Glutamatergic neuron (in vitro differentiated cells): ENCODE data around the gene ITPKB. TPM values are rescaled to one million over a fixed set of nuclear protein-coding genes. Genes with fewer than 3 reads are reported as not detected.
"Not testable (repeated sequence)": the region's sequence is repeated elsewhere in the genome, so short reads cannot be mapped to it uniquely, and the experiment has no call there.

Source experiments
- DNase-seq: peaks from one replicate; pipeline ENCODE4 v3.0.0; 2022
- H3K27ac Mint-ChIP-seq: one replicate; pipeline ENCODE4 v1.8.0; 2020; ENCODE audit warnings: mild to moderate bottlenecking, mixed read lengths, inconsistent platforms; ENCODE audit not compliant: unreplicated experiment
- H3K27me3 Mint-ChIP-seq: one replicate; pipeline ENCODE4 v1.8.0; 2020; ENCODE audit warnings: mild to moderate bottlenecking, moderate library complexity, mixed read lengths, inconsistent platforms; ENCODE audit not compliant: unreplicated experiment
- H3K36me3 Mint-ChIP-seq: one replicate; pipeline ENCODE4 v1.8.0; 2020; ENCODE audit warnings: mild to moderate bottlenecking, mixed read lengths, inconsistent platforms; ENCODE audit not compliant: unreplicated experiment
- H3K4me1 Mint-ChIP-seq: one replicate; pipeline ENCODE4 v1.8.0; 2020; ENCODE audit warnings: mild to moderate bottlenecking, low read depth, mixed read lengths, inconsistent platforms; ENCODE audit not compliant: unreplicated experiment
- H3K4me3 Mint-ChIP-seq: one replicate; pipeline ENCODE4 v1.8.0; 2020; ENCODE audit warnings: mild to moderate bottlenecking, mixed read lengths, inconsistent platforms; ENCODE audit not compliant: unreplicated experiment
- H3K9me3 Mint-ChIP-seq: one replicate; pipeline ENCODE4 v1.8.0; 2020; ENCODE audit warnings: mild to moderate bottlenecking, moderate library complexity, mixed read lengths, inconsistent platforms; ENCODE audit not compliant: unreplicated experiment
- total RNA-seq: library from RNA; stranded (reverse); fragmentation: NEBNext Ultra II Directional; extraction: Animal tissue kit (Norgen Biotek cat#: 25700); gene quantifications from one replicate; pipeline ENCODE4 v1.2.1, GENCODE V29; 2021; ENCODE audit not compliant: unreplicated experiment
- TF ChIP-seq, protein P1 (sequence below): fragments of 200-600 bp; sonication (generic); IDR thresholded peaks from one replicate; pipeline ENCODE4 v1.5.0; 2021; ENCODE audit not compliant: partially characterized antibody, unreplicated experiment

ITPKB gene
- total RNA-seq, 1 donor from 2014 or later = 0.34 TPM

DNA sequence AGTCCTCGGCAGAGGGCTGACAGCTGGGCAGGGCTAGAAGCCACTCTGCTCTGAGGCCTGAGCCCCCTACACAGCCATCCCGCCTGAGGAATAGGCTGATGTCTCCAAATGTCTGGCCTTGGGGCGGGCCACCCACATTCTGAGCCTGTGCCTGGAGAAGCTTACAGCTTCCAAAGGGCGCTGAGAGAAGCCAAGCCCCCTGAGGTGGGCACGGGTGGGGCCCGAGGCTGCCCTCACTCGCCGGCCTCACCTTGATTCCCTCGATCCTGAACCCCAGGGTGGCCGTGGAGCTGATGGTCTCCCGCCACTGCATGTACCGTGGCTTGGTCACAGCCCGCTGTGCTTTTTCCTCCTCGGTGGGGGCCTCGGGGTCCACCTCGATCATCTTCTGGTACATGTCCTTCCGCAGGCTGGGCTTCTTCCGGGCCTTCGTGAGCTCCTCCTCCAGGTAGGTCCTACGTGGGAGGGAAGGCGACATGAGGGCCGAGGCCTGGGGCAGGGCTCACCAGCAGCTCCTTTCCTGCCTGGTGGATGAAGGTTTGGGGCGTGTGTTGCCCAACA is 97.3 kb downstream of the ITPKB start:
- H3K4me3 Mint-ChIP-seq = no peak overlapping the region
- H3K9me3 Mint-ChIP-seq = peaks cover 4% of the 10 kb centered on the region

DNA sequence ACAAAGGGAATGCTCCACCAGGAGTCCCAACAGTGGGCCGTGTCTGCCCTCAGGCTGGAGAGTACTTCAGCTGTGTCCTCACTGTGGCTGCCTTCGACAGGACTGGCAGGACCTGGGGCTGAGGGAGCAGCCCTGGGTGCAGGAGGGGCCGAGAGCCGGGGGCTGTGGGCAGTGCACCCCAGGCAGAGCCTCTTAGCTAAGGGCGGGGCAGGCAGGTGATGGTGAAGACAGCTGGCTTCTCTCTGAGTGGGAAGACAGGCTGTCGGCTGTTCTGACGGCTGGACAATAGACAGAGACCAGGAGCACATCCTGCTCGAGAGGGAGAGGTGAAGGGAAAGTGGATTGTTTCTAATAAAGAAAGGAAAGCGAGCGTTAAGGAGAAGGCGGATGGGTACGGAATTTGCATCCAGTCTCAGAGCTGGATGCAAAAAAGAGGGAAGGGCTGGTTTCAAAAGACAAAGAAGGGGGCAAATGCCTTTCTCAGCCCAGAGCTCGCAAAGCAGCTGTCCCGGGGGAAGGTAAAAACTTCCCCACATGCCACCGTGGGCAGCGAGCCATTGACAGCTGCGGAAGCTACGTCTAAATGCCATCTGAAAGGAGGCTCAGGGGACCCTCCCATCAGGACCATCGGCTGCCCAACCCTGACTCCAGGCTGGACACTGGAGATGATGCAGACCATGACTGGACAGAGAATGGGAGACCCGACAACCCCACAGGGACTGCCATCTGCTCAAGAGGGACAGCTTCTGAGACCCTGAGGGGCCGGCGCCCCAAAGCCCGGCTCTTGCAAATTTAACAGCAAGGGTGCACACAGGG is 98.6 kb downstream of the ITPKB start:
- Mint-ChIP-seq H3K36me3 (no peaks in the 10 kb centered on the region), H3K27me3 (peaks cover 5% of the 10 kb centered on the region), H3K9me3 (peaks cover 3% of the 10 kb centered on the region), H3K4me1 (peaks cover 22% of the 10 kb centered on the region), H3K4me3 (peak overlapping the region; percentile 10), H3K27ac (peak overlapping the region; percentile 15)
- TF ChIP-seq, protein P1, sequence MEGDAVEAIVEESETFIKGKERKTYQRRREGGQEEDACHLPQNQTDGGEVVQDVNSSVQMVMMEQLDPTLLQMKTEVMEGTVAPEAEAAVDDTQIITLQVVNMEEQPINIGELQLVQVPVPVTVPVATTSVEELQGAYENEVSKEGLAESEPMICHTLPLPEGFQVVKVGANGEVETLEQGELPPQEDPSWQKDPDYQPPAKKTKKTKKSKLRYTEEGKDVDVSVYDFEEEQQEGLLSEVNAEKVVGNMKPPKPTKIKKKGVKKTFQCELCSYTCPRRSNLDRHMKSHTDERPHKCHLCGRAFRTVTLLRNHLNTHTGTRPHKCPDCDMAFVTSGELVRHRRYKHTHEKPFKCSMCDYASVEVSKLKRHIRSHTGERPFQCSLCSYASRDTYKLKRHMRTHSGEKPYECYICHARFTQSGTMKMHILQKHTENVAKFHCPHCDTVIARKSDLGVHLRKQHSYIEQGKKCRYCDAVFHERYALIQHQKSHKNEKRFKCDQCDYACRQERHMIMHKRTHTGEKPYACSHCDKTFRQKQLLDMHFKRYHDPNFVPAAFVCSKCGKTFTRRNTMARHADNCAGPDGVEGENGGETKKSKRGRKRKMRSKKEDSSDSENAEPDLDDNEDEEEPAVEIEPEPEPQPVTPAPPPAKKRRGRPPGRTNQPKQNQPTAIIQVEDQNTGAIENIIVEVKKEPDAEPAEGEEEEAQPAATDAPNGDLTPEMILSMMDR = no peak
- no peak for DNase-seq

More for the DNA sequence above, 97.3 kb downstream of the ITPKB start:
- peaks cover 8% of the 10 kb centered on the region for H3K27me3 Mint-ChIP-seq
- peaks cover 22% of the 10 kb centered on the region for H3K4me1 Mint-ChIP-seq
- TF ChIP-seq, protein P1 = no peak
- DNase-seq = no peak
- no peak overlapping the region for H3K27ac Mint-ChIP-seq
- H3K36me3 Mint-ChIP-seq = no peaks in the 10 kb centered on the region

DNA sequence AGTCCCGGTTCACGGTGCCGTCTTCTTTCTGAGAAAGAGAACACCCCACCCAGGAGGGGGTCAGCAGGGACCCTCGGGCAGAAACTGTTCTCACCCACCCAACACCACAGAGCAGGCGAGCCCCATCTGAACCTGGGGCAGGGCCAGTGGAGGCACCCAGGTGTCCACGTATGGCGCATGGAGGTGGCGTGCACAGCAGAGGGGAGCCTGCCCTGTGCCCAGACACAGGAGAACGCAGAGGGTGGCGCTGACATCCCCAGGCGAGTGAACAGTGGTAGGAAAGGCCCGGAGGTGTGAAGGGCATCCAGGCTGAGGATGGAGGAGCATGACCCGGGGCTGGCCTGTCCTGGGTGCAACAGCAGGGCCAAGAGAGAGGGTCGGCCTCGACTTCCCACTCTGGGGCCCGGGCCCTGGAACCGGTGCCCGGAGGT is 99.4 kb downstream of the ITPKB start:
- Mint-ChIP-seq H3K9me3 (peaks cover 3% of the 10 kb centered on the region), H3K27ac (no peak overlapping the region), H3K36me3 (no peaks in the 10 kb centered on the region), H3K27me3 (peaks cover 5% of the 10 kb centered on the region), H3K4me1 (peaks cover 22% of the 10 kb centered on the region), H3K4me3 (no peak overlapping the region)
- TF ChIP-seq, protein P1 = no peak
- DNase-seq = no peak

DNA sequence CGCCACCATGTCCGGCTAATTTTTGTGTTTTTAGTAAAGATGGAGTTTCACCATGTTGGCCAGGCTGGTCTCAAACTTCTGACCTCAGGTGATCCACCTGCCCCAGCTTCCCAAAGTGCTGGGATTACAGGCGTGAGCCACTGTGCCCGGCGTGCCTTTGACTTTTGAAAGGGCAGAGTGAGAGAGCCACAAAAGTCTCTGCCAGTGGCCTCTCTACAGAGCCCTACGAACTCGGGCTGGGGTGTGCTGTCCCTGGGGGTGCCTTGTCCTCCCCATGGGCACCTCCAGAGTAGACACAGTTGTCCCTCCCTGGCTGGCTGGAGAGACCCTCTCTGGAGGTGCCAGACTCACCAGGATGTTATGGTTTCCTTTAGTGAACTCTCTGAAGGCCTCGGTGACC is 99.9 kb downstream of the ITPKB start:
- not testable (repeated sequence) for H3K9me3 Mint-ChIP-seq, H3K36me3 Mint-ChIP-seq, H3K4me3 Mint-ChIP-seq, H3K27ac Mint-ChIP-seq, H3K27me3 Mint-ChIP-seq, DNase-seq
- peaks cover 22% of the 10 kb centered on the region for H3K4me1 Mint-ChIP-seq

DNA sequence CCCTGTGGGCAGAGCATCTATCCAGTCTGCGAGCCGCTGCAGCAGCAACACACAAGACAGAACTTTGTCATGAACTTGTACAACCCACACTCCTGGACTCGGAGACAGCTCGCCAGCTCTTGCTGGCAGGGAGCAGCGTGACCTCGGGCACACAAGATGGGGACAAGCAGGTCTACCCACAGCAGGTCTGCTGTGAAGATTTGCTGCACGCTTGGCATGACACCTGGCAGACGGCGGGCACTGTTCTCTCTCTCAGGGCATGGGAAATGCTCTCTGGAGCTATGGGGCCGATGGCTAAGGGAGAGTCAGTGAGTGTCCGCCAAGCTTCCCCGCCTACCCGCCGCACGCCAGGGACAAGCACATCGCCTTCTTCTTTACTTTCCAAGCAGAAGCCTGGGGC is 100.5 kb downstream of the ITPKB start:
- Mint-ChIP-seq H3K9me3 (peaks cover 3% of the 10 kb centered on the region), H3K4me1 (peaks cover 22% of the 10 kb centered on the region), H3K4me3 (no peak overlapping the region), H3K27me3 (peaks cover 5% of the 10 kb centered on the region), H3K27ac (no peak overlapping the region), H3K36me3 (no peaks in the 10 kb centered on the region)
- TF ChIP-seq, protein P1 = no peak
- no peak for DNase-seq
